CD4-positive, alpha-beta T cell treated with Interleukin-1 beta for 1 hour (primary cell): ENCODE results near the gene CDH22.

ENCODE experiments used
- DNase-seq, 2 donors: peaks; one replicate each; pipeline ENCODE4 v3.0.0-alpha.2; 2020 to 2022

Gene CDH22

DNA sequence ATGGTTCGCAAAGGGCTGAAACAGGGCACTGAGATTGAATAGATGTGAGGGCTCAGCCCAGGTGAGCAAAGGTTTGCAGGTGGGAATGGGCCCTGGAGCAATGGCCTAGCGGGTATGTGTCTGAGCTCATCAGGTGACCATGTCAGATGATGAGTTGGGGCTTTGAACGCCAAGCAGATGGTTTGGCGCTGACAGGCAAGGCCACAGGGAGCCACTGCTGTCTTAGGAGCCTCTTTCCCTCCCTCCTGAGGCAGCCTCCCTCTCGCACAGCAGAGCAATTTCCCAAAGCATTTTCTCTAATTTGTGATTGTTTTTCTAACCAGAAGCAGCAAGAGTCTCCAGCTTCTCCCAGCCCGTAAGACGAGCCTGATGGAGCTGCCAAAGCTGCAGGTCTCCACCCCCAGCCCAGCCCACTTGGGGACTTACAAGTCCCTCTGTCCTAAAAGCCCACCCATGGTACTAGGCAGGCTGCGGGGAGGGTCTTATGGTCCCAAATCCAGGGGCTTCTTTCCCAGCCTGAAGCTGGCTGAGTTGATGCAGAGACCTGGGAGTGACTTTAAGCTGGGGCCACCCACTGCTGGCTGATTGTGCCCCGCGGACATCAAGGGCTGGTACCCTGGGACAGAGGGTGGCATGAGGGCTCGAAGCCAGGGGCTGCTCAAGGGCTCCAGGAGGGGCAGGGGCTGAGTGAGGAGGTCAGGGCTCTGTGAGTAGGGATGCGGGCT lies 11.6 kb downstream of the CDH22 start:
- DNase-seq, result no peak

DNA sequence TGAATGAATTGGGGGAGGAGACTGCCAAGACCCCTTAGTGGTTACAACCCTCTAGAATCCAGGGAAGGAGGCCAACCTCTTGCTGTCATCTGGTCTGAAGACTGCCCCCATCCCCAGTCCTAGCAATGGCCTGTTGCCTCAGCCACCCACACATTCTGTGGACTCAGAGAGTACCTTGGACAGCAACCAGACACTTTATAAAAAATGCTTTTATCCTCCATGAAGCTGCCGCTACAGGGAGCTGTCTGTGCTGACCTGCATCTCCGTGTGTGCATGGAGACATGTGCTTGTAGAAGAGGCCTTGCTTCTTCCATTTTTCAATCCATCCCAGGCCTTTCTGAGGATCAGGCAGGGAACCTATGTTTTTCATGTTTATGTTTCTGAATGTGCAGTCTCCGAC lies 15.2 kb downstream of the CDH22 start:
- no peak for DNase-seq

DNA sequence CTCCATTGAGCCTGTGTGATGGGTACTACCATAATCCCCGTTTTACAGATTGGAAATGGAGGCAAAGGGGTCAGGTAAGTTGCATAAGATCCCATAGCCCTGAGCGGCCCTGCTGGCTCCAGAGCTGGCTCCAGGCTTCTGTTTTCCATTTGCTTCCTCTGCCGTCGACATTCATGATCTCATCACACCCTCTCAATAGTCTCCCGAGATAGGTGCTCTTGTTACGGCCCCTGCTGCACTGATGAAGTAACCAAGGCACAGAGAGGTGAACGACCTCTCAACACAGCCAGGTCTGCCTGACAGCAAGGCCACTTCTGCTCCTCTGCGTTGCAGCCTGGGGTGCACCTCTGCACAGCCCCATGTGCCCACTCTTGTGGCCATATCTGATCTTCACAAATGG lies 16.9 kb downstream of the CDH22 start:
- no peak for DNase-seq

DNA sequence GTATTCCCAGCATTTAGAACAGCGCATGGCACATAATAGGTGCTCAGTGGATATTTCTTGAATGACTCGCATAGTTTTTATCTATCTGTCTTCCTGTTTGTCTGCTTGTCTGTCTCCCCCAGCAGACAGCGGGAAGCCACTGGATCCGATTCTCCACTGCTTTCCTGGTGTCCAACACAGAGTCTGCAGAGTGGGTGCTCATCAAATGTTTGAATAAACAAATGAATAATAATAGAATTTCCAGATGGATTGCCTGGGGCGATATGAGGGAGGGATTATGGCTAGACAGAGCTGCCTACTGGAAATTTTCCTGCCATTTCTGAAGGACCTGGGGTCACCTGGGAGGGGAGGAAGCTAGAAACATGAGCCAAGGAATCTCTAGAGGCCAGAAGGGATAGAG lies 18.9 kb downstream of the CDH22 start:
- DNase-seq, result no peak

GRCh38 chr20:46286977-46287376 lies 21.3 kb downstream of the CDH22 start:
- no peak for DNase-seq

DNA sequence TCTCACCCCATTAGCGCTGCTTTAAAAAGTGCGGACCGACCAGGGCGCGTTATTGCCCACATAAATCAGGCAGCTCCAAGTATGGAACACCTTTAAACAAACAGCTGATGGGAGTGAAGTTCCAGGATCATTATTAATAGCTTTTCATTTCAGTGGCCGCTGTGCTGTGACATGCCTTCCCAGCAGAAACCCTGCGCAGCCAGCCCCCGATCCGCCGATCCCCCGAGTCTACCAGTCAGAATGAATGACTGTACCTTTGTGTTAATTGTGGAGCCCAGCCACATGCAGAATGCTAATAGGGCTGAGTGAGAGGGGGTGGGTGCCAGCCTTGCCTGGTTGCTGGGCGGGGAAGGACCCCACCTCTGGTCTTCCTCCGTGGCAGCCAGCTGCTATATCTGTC lies 21.9 kb downstream of the CDH22 start:
- DNase-seq, result no peak

DNA sequence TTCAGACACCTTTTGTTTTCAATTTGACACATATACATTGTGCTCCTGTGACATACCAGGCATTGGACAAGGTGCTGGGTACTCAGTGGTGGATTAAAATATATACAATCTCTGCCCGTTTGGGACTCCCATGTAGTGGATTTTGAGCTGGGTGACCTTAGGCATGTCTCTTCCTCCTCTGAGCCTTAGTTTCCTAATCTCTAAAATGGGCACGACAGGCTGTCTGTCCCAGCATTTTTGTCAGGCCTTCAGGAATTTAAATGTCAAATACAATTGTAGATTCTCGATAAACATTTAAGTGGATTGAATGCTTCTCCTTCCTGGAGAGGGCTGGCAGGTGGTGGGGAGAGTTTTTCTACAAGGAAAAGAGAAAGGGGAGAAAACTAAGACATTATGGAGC lies 22.6 kb downstream of the CDH22 start:
- no peak for DNase-seq

- DNase-seq, result no peak
These were observed 23.2 kb downstream of the CDH22 start for GRCh38 chr20:46285072-46285471.

DNA sequence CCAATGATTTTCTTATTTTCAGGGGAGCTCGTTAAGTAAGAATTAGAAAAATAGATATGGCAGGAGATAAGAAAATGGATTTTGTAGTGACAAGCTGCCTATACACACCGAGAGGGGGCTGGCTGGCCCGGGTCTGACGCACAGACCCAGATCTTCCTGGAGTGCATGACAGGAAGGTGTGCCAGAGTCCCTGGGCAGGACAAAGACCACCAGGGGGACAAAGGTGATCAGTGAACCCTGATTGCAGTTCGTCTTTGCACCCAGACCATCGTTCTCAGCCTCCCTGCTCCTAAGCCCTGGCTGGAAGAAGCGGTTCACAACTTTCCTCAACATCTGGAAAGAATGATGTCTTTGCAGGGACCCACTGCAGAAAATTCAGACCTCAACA lies 24.3 kb downstream of the CDH22 start:
- DNase-seq, result no peak

DNA sequence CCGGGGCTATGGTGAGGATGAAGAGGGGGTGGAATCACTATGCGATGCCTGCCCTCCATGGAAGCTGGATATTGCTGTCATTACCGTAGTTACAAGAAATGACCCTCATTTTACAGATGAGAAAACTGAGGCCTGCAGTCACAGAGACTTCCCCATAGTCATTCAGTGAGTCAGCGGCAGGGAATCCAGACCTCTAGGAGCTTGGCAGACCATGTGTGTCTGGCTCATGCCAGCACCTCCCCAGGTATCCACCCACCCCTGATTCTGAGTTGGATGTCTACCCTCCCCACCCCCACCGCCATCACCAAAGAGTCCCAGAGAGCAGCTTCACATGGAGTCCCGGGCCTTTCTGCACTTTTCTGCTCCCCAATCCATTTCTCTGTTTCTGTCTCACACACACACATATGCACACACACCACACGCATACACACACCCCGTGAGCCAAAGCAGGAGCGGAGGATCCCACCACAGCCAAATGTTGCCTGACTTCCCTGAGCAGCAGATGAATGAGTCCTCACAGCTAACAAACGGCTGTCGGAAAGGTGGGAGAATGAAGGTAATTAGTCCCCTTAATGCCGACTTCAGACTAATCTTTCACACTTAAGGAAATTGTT lies 24.8 kb downstream of the CDH22 start:
- DNase-seq, result no peak

GRCh38 chr20:46282669-46283068 lies 25.6 kb downstream of the CDH22 start:
- DNase-seq, result no peak

GRCh38 chr20:46279103-46279502 lies 29.2 kb downstream of the CDH22 start:
- DNase-seq, result no peak

DNA sequence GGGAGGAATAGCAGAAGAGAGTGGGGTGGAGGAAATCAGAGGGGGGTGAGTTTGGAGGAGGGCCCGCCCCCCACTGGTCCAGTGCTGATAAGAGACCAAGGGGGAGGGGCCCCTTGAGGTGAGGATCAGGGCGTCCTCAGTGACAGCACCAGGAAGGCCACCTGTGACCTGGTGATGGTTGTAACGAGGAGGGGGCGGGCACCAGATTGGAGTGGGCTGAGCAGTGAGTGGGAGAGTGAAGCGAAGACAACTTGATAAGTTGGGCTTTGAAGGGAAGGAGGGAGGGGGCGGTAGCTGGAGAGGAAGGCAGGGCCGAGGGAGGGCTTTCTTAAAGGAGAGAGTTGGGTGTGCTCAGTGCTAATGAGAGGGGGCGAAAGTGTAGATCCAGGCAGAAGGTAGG lies 30.7 kb downstream of the CDH22 start:
- no peak for DNase-seq

DNA sequence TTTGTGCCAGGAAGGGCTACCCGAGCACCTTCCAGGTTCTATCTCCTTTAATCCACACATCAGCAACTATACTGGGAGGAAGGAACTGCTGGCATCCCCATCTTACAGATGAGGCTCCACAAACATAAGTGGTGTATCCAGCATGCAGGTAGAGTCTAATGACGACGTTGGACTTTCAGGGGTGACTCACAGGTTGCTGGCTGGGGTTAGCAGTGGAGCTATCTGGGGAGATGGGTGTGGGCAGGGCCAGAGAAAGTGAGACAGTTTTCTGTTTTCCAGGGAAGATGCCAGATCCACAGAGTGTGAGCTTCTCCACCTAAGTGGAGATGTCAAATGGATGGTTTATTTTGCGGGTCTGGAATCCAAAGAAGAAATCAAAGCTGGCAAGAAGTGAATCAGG lies 31.8 kb downstream of the CDH22 start:
- no peak for DNase-seq

- DNase-seq, result no peak
These were observed 33.2 kb downstream of the CDH22 start for GRCh38 chr20:46275091-46275490.

DNA sequence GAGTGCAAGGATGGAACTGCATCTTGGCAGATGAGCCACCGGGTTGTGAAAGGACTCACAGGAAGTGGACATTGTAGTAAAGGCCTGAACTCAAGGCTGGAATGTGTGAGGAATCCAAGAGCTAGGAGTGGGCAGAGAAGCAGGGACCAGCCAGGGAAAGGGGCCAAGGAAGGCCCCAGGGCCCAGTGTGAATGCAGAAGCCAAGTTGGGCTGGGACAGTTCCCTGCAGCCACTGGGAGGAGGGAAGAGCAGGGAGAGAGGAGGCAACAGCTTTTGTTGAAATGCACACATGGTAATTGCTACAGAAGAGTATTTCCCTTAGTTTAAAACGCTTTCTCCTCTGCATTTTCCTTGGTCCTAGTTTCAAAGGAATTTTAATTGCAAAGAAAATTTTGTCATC lies 34.6 kb downstream of the CDH22 start:
- DNase-seq, result no peak

GRCh38 chr20:46272389-46273047 lies 35.8 kb downstream of the CDH22 start:
- DNase-seq, result no peak

- DNase-seq, result no peak
These were observed 37.1 kb downstream of the CDH22 start for GRCh38 chr20:46270977-46271744.

- DNase-seq, result no peak
These were observed 38.9 kb downstream of the CDH22 start for GRCh38 chr20:46269372-46269771.

DNA sequence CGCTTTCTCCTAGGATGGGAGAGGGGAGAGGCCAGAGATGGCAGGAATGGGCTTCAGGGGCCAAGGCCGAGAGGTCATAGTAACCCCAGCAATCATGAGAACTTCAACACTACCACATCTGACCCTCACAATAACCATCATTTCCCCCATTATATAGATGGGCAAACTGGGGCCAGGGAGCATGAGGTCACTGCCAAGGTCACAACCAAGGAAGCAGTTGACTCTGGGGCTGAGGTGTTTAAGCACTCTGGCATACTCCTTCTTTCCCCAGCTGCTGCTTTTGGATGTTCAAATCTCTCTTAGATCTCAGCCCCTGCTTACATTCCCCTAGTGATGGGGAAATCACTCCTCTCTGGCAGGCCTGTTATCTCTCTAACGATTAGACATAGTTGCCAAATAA lies 39.6 kb downstream of the CDH22 start:
- DNase-seq, result no peak

DNA sequence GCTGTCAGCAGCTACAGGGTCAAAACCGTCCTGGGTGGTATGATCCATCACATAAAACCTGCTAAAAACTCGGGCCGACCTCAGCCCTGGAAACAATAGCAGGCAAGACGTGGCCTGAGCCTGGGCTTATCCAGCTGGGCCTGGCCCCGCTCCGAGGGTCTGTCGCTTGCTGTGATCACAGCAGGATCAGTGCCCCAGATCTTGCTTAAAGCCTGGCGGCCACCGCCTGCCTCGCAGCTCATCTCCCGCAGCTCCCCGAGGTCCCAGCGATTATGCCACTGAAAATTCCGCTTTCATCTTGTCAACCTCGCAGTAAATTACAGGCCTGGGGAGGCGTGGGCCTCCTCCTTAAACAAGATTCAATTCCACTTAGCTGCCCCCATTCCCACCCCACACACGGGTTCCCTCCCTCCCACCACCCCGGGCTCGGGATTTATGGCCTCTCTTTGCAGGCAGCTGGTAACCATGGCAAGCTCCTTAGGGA lies 40.1 kb downstream of the CDH22 start:
- no peak for DNase-seq

- no peak for DNase-seq
These were observed 40.9 kb downstream of the CDH22 start for GRCh38 chr20:46267108-46268105.
